HepG2 (cell line): ENCODE measurements around the gene CEP76. TPM values are rescaled to one million over a fixed set of nuclear protein-coding genes. Genes with fewer than 3 reads are reported as not detected.

Experiments
- CREB1 ChIP-seq, 2 experiments: fragments of 450-650 bp in 1 of 2; IDR thresholded peaks; 2 replicates each; pipeline ENCODE4 v1.6.1; 2016 to 2017; ENCODE audit warnings: control low read depth in 1 of 2, mild to moderate bottlenecking in 1 of 2, missing compliant biosample characterization in 1 of 2, missing genetic modification characterization in 1 of 2
- CTCF ChIP-seq: sonication (generic); formaldehyde crosslinking; IDR thresholded peaks from 2 replicates; pipeline ENCODE4 v1.5.0; 2020; ENCODE audit warnings: mild to moderate bottlenecking, missing genetic modification reagents, moderate library complexity
- KAT8 ChIP-seq: IDR thresholded peaks from 2 replicates; pipeline ENCODE4 v1.6.1; 2016; ENCODE audit warnings: missing genetic modification reagents, missing compliant biosample characterization
- NCOA2 ChIP-seq: sonication (generic); formaldehyde crosslinking; IDR thresholded peaks from 2 replicates; pipeline ENCODE4 v1.8.0; 2022; ENCODE audit warnings: inconsistent platforms
- PRDM10 ChIP-seq: sonication (generic); formaldehyde crosslinking; IDR thresholded peaks from 2 replicates; pipeline ENCODE4 v1.4.0; 2020; ENCODE audit warnings: low read depth, missing genetic modification reagents
- SETDB1 ChIP-seq: sonication (generic); formaldehyde crosslinking; IDR thresholded peaks from 2 replicates; pipeline ENCODE4 v1.5.1; 2020; ENCODE audit warnings: missing genetic modification reagents, mild to moderate bottlenecking, borderline replicate concordance
- SOX5 ChIP-seq: IDR thresholded peaks from 2 replicates; pipeline ENCODE4 v1.6.1; 2016; ENCODE audit warnings: borderline replicate concordance
- SOX6 ChIP-seq, 2 experiments: fragments of 450-650 bp in 1 of 2; sonication (generic) in 1 of 2; formaldehyde crosslinking in 1 of 2; IDR thresholded peaks; 2 replicates each; pipeline versions ENCODE4 v1.4.0 to v1.6.1; 2017 to 2020; ENCODE audit warnings: antibody characterized with exemption in 1 of 2, mild to moderate bottlenecking in 1 of 2, missing genetic modification reagents in 1 of 2
- polyA plus RNA-seq, 8 experiments: library from polyadenylated mRNA; depleted of rRNA in 3 of 8; stranded (reverse) in 7 of 8; unstranded in 1 of 8; fragments of >200 nt; fragmentation: Illumina TruSeq in 4 of 8; extraction: Trizol in 4 of 8; gene quantifications; 2 replicates each; pipeline versions ENCODE4 v1.2.1 to v1.2.3, GENCODE V29; 2011 to 2016; ENCODE audit warnings: low read depth in 4 of 8, missing spikeins in 1 of 8, mixed read lengths in 1 of 8; ENCODE audit not compliant: insufficient read depth in 1 of 8
- total RNA-seq, 5 experiments: library from RNA; depleted of rRNA; stranded (reverse); fragments of >200 nt; fragmentation: Illumina TruSeq; extraction: Trizol; gene quantifications; 2 replicates each; pipeline ENCODE4 v1.2.3, GENCODE V29; 2016; ENCODE audit warnings: low read depth in 1 of 5
- TF ChIP-seq, protein P1 (sequence below), 2 experiments: fragments of 450-650 bp in 1 of 2; sonication (generic) in 1 of 2; formaldehyde crosslinking in 1 of 2; IDR thresholded peaks; 2 replicates each; pipeline versions ENCODE4 v1.6.1 to v1.8.0; 2016 to 2022; ENCODE audit warnings: antibody characterized with exemption in 1 of 2, mild to moderate bottlenecking in 1 of 2, missing genetic modification reagents in 1 of 2
- TF ChIP-seq, protein P2 (sequence below): IDR thresholded peaks from 2 replicates; pipeline ENCODE4 v1.6.1; 2016; ENCODE audit warnings: missing compliant biosample characterization, missing genetic modification reagents, borderline replicate concordance

The CEP76 gene
- total and polyA plus RNA-seq, 2 of the 13 experiments (the other 11 are each of a cell fraction or from before 2014, with no cell fraction given) = 13.9 to 15.1 TPM

- peak; percentile 34; the same call in 1 of the 2 replicates for TF ChIP-seq KAT8
- peak; percentile 25; the same call in 1 of the 2 replicates for TF ChIP-seq CTCF (CRISPR knock-in tag)
- TF ChIP-seq, protein P1, sequence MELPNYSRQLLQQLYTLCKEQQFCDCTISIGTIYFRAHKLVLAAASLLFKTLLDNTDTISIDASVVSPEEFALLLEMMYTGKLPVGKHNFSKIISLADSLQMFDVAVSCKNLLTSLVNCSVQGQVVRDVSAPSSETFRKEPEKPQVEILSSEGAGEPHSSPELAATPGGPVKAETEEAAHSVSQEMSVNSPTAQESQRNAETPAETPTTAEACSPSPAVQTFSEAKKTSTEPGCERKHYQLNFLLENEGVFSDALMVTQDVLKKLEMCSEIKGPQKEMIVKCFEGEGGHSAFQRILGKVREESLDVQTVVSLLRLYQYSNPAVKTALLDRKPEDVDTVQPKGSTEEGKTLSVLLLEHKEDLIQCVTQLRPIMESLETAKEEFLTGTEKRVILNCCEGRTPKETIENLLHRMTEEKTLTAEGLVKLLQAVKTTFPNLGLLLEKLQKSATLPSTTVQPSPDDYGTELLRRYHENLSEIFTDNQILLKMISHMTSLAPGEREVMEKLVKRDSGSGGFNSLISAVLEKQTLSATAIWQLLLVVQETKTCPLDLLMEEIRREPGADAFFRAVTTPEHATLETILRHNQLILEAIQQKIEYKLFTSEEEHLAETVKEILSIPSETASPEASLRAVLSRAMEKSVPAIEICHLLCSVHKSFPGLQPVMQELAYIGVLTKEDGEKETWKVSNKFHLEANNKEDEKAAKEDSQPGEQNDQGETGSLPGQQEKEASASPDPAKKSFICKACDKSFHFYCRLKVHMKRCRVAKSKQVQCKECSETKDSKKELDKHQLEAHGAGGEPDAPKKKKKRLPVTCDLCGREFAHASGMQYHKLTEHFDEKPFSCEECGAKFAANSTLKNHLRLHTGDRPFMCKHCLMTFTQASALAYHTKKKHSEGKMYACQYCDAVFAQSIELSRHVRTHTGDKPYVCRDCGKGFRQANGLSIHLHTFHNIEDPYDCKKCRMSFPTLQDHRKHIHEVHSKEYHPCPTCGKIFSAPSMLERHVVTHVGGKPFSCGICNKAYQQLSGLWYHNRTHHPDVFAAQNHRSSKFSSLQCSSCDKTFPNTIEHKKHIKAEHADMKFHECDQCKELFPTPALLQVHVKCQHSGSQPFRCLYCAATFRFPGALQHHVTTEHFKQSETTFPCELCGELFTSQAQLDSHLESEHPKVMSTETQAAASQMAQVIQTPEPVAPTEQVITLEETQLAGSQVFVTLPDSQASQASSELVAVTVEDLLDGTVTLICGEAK (IDR thresholded peaks at IDR 0.05) = no peak
- TF ChIP-seq, protein P1 (CRISPR knock-in tag; IDR thresholded peaks at IDR 0.05) = no peak
- no peak for TF ChIP-seq SOX5 (CRISPR knock-in tag)
- TF ChIP-seq SETDB1 (CRISPR knock-in tag) = no peak
- TF ChIP-seq, protein P2, sequence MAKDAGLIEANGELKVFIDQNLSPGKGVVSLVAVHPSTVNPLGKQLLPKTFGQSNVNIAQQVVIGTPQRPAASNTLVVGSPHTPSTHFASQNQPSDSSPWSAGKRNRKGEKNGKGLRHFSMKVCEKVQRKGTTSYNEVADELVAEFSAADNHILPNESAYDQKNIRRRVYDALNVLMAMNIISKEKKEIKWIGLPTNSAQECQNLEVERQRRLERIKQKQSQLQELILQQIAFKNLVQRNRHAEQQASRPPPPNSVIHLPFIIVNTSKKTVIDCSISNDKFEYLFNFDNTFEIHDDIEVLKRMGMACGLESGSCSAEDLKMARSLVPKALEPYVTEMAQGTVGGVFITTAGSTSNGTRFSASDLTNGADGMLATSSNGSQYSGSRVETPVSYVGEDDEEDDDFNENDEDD (CRISPR knock-in tag) = peak; percentile 43; the same call in 1 of the 2 replicates
- TF ChIP-seq SOX6 (IDR thresholded peaks at IDR 0.05) = no peak
- TF ChIP-seq SOX6 (CRISPR knock-in tag; IDR thresholded peaks at IDR 0.05) = peak; percentile 34; the same call in 1 of the 2 replicates
- no peak for TF ChIP-seq CREB1 (IDR thresholded peaks at IDR 0.05)
- TF ChIP-seq CREB1 (CRISPR knock-in tag; IDR thresholded peaks at IDR 0.05) = peak; percentile 42; the same call in 1 of the 2 replicates
- peak; percentile 76 for TF ChIP-seq PRDM10 (CRISPR knock-in tag)
- TF ChIP-seq NCOA2 (CRISPR knock-in tag) = peak; percentile 19; the same call in 1 of the 2 replicates
Measured at GRCh38 chr18:12639990-12640880, 62.3 kb downstream of the CEP76 start (continued).
